IPS-18c (cell line): ENCODE results near the gene GPN1.

Experiments used
- H3K4me3 ChIP-seq: 2 replicates; pipeline ENCODE4 v1.7.0; 2013; ENCODE audit warnings: low read depth, mild to moderate bottlenecking, low read length, moderate library complexity; ENCODE audit not compliant: insufficient read depth
- H3K9me3 ChIP-seq: one replicate; pipeline ENCODE4 v1.6.1; 2013; ENCODE audit warnings: mild to moderate bottlenecking, low read length, moderate library complexity; ENCODE audit not compliant: control insufficient read depth, insufficient read depth

Gene GPN1

GRCh38 chr2:27690052-27690451, 61.2 kb downstream of the GPN1 start:
- Histone ChIP-seq H3K9me3 (no peaks in the 10 kb centered on the region), H3K4me3 (no peak overlapping the region)

DNA sequence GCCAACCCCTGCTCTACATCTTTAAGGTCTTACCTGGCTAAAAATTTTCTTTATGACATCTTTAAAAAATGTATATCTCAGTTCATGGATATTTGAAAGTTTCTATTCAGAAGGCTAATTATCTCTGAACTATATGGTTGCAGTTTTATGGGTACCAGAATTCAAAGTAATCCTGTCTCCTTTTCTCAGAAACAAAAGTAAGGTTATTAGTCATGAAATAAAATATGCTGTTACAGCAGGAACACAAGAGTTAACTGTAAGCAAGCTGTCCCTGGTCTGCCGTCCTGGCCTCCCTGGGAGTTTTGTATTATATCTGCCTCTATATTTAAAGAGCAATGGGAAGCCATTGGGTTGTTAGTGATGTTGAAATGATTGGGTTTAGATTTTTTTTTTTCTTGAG, 68.8 kb downstream of the GPN1 start:
- Histone ChIP-seq H3K9me3 (no peaks in the 10 kb centered on the region), H3K4me3 (no peak overlapping the region)
